ENCODE measurements around the gene LMO7. TPM values are rescaled to one million over a fixed set of nuclear protein-coding genes. Genes with fewer than 3 reads are reported as not detected.

The LMO7 gene
- 29.3 and 54.1 TPM in 2 replicates for total RNA-seq

GRCh38 chr13:75635828-75636435 is at the start of gene LMO7:
Gene LMO7, plus strand, starts transcription at chr13:75636330. Its CDS starts 328 bp downstream, at chr13:75636658.

Other genes with a start within 250 kb of the LMO7 start
- gene TBC1D4, start 154.2 kb upstream of the LMO7 start, total RNA-seq: 9.7 and 12.5 TPM in 2 replicates
- gene COMMD6, start 98.5 kb upstream of the LMO7 start, total RNA-seq: 66.5 and 140 TPM in 2 replicates
- 14.8 and 26.5 TPM in 2 replicates for gene UCHL3, start 86.5 kb upstream of the LMO7 start, total RNA-seq